GM13977 (cell line): ENCODE results near the gene FANCC.
"Not testable (repeated sequence)": the region's sequence is repeated elsewhere in the genome, so short reads cannot be mapped to it uniquely, and the experiment has no call there.

Experiments used
- DNase-seq: peaks from one replicate; pipeline ENCODE4 v3.0.0; 2012; ENCODE audit warnings: low spot score
- CTCF ChIP-seq: IDR thresholded peaks from 2 replicates; pipeline ENCODE4 v1.5.1; 2012; ENCODE audit warnings: mild to moderate bottlenecking, control low read depth; ENCODE audit not compliant: insufficient read depth; ENCODE audit errors: extremely low read depth, missing control alignments
- in situ Hi-C: fragments of 300-500 bp; cut with MboI; formaldehyde crosslinking; loops from one replicate; pipeline ENCODE4 v1.12.0; 2022; ENCODE audit warnings: low sequenced_read_pairs, low pct_unique_long_range_greater_than_20kb, mixed read lengths, inconsistent platforms; ENCODE audit not compliant: unreplicated experiment

Gene FANCC

GRCh38 chr9:95204310-95204709 is 113.2 kb downstream of the FANCC start:
- DNase-seq = no peak
- in situ Hi-C loops = no loop called here
- no peak for TF ChIP-seq CTCF

GRCh38 chr9:95203019-95203418 is 114.5 kb downstream of the FANCC start:
- in situ Hi-C loops = not testable (repeated sequence)

GRCh38 chr9:95202076-95202681 is 115.3 kb downstream of the FANCC start:
- TF ChIP-seq CTCF = no peak
- DNase-seq = no peak
- in situ Hi-C loops = no loop called here

More at GRCh38 chr9:95203019-95203418, 114.5 kb downstream of the FANCC start:
- not testable (repeated sequence) for DNase-seq

- no peak for TF ChIP-seq CTCF
- in situ Hi-C loops = no loop called here
- no peak for DNase-seq
These were observed 116.3 kb downstream of the FANCC start for GRCh38 chr9:95201206-95201605.

GRCh38 chr9:95197692-95198271 is 119.7 kb downstream of the FANCC start:
- TF ChIP-seq CTCF = no peak
- in situ Hi-C loops = no loop called here
- DNase-seq = no peak

GRCh38 chr9:95193480-95193879 is 124.0 kb downstream of the FANCC start:
- TF ChIP-seq CTCF = no peak
- in situ Hi-C loops = no loop called here
- DNase-seq = no peak

GRCh38 chr9:95193067-95193466 is 124.4 kb downstream of the FANCC start:
- no peak for DNase-seq
- in situ Hi-C loops = no loop called here
- TF ChIP-seq CTCF = no peak
